K562 (cell line): ENCODE results near the gene OR8B4. TPM values are rescaled to one million over a fixed set of nuclear protein-coding genes. Genes with fewer than 3 reads are reported as not detected.
"Not testable (repeated sequence)": the region's sequence is repeated elsewhere in the genome, so short reads cannot be mapped to it uniquely, and the experiment has no call there.

ENCODE experiments used
- ATAC-seq: fragments of 200-7000 bp; cut with Tn5 transposase; 3 replicates; pipeline ENCODE4 v1.9.1; 2020; ENCODE audit warnings: moderate library complexity
- BruUV-seq: library from RNA; stranded (reverse); fragments of 400-500 nt; replicated peaks from 2 replicates; lab custom pipeline; 2021; lab: Mats Ljungman, UMichigan
- CTCF ChIA-PET: fragments of 300-600 bp; formaldehyde crosslinking; extraction: SDS; loops from one replicate; lab custom pipeline; 2021; ENCODE audit warnings: low intra/inter-chr PET ratio; lab: Yijun Ruan, JAX
- POLR2A ChIA-PET: fragments of 300-600, 350-650 bp; sonication (Branson Sonifier 250); formaldehyde crosslinking; extraction: SDS; loops from one replicate; lab custom pipeline; 2021; ENCODE audit warnings: antibody characterized with exemption, inconsistent platforms; lab: Yijun Ruan, JAX
- DNase-seq, 4 experiments: peaks; one replicate each; pipeline versions ENCODE4 v3.0.0 to v3.0.0-alpha.2; 2011 to 2018; ENCODE audit warnings: low spot score in 3 of 4, mixed read lengths in 3 of 4; ENCODE audit errors: extremely low read depth in 1 of 4
- FAIRE-seq: peaks from 2 replicates; lab custom pipeline; 2011; peaks lifted over from hg19 to GRCh38; lab: Jason Lieb, UNC
- H2AFZ ChIP-seq: 2 replicates; pipeline ENCODE4 v1.6.0; 2011; ENCODE audit warnings: low read depth, low read length, control low read depth, inconsistent platforms
- H3K27ac ChIP-seq: fragments of 200-600 bp; 3 replicates; pipeline ENCODE4 v1.8.0; 2011; ENCODE audit warnings: low read depth, mild to moderate bottlenecking, control low read depth, inconsistent platforms, low read length, moderate library complexity, mixed read lengths; ENCODE audit errors: extremely low read depth
- H3K27me3 ChIP-seq, 2 experiments: fragments of 300-600 bp in 1 of 2; 2 replicates in 1 of 2; 3 replicates in 1 of 2; pipeline versions ENCODE4 v1.6.0 to v1.8.0; 2011; ENCODE audit warnings: inconsistent platforms in 2 of 2, low read length in 2 of 2, mild to moderate bottlenecking in 1 of 2, mixed read lengths in 1 of 2, moderate library complexity in 1 of 2; ENCODE audit not compliant: control insufficient read depth in 2 of 2, insufficient read depth in 2 of 2
- H3K36me3 ChIP-seq: fragments of 300-600 bp; 3 replicates; pipeline ENCODE4 v1.8.0; 2011; ENCODE audit warnings: mild to moderate bottlenecking, low read length, inconsistent platforms; ENCODE audit not compliant: control insufficient read depth, insufficient read depth
- H3K4me1 ChIP-seq, 2 experiments: fragments of 200-600 bp in 1 of 2; replicated peaks in 1 of 2; 2 replicates in 1 of 2; 3 replicates in 1 of 2; pipeline versions ENCODE4 v1.5.1 to v1.8.0; 2011; ENCODE audit warnings: inconsistent platforms in 2 of 2, low read length in 2 of 2, mild to moderate bottlenecking in 1 of 2, mixed read lengths in 1 of 2, moderate library complexity in 1 of 2; ENCODE audit not compliant: control insufficient read depth in 2 of 2, insufficient read depth in 2 of 2
- H3K4me2 ChIP-seq: 2 replicates; pipeline ENCODE4 v1.6.1; 2011; ENCODE audit warnings: low read length, control low read depth, inconsistent platforms, mixed read lengths; ENCODE audit not compliant: insufficient read depth
- H3K4me3 ChIP-seq: fragments of 200-600 bp; sonication (generic), shearing (Covaris generic); 2 replicates; pipeline ENCODE4 v1.5.1; 2016; ENCODE audit warnings: control low read depth, inconsistent platforms
- H3K79me2 ChIP-seq: fragments of 200-600 bp; 3 replicates; pipeline ENCODE4 v1.8.0; 2011; ENCODE audit warnings: low read length, inconsistent platforms; ENCODE audit not compliant: control insufficient read depth, insufficient read depth
- H3K9ac ChIP-seq, 2 experiments: 2 replicates each; pipeline versions ENCODE4 v1.6.0 to v1.6.1; 2011; ENCODE audit warnings: low read depth in 2 of 2, low read length in 2 of 2, control low read depth in 1 of 2, inconsistent platforms in 1 of 2, mild to moderate bottlenecking in 1 of 2, mixed read lengths in 1 of 2; ENCODE audit not compliant: insufficient read depth in 1 of 2
- H3K9me1 ChIP-seq: one replicate; pipeline ENCODE4 v1.6.0; 2011; ENCODE audit warnings: inconsistent platforms, mild to moderate bottlenecking, low read length, moderate library complexity; ENCODE audit not compliant: control insufficient read depth, insufficient read depth
- H3K9me3 ChIP-seq: replicated peaks from 2 replicates; pipeline ENCODE4 v1.5.1; 2011; ENCODE audit warnings: low read depth, low read length, inconsistent platforms; ENCODE audit not compliant: control insufficient read depth, insufficient read depth
- H4K20me1 ChIP-seq: replicated peaks from 2 replicates; pipeline ENCODE4 v1.6.1; 2011; ENCODE audit warnings: low read length, inconsistent platforms, mixed read lengths; ENCODE audit not compliant: control insufficient read depth, insufficient read depth
- C11orf30 ChIP-seq: fragments of 450-650 bp; IDR thresholded peaks from 2 replicates; pipeline ENCODE4 v1.6.1; 2016; ENCODE audit warnings: low read depth, mild to moderate bottlenecking
- MAFF ChIP-seq: IDR thresholded peaks from 2 replicates; pipeline ENCODE4 v1.6.1; 2012; ENCODE audit warnings: low read length, improper control_type of control experiment
- MAFG ChIP-seq: fragments of 450-650 bp; conservative IDR thresholded peaks from 2 replicates; pipeline ENCODE4 v1.6.1; 2016; ENCODE audit warnings: missing genetic modification characterization, missing compliant biosample characterization
- MAFK ChIP-seq: IDR thresholded peaks from 2 replicates; pipeline ENCODE4 v1.6.1; 2011; ENCODE audit warnings: low read length, improper control_type of control experiment
- NFE2 ChIP-seq: IDR thresholded peaks from 2 replicates; pipeline ENCODE4 v1.6.1; 2014; ENCODE audit warnings: antibody characterized with exemption, low read depth
- NFE2L1 ChIP-seq: fragments of 450-650 bp; IDR thresholded peaks from 2 replicates; pipeline ENCODE4 v1.6.1; 2016; ENCODE audit warnings: missing genetic modification characterization, low read depth, mild to moderate bottlenecking, missing compliant biosample characterization, moderate library complexity, borderline replicate concordance
- ZNF316 ChIP-seq: fragments of 450-650 bp; IDR thresholded peaks from 2 replicates; pipeline ENCODE4 v1.6.1; 2016
- WGBS: fragments of 100-300 bp; shearing (Covaris generic); methylation state at CpG from one replicate; pipeline ENCODE4 v1.1.6; 2016; ENCODE audit warnings: low coverage, mixed read lengths; ENCODE audit not compliant: insufficient coverage; ENCODE audit errors: missing lambda C conversion rate; 5-methylcytosine and 5-hydroxymethylcytosine counted together
- in situ Hi-C: fragments of 300-500 bp; cut with MboI; formaldehyde crosslinking; loops from 4 replicates; pipeline ENCODE4 v1.15.0; 2018; ENCODE audit warnings: inconsistent platforms, mixed read lengths
- intact Hi-C: fragments of 100-400 bp; cut with micrococcal nuclease; formaldehyde crosslinking; loops from 2 replicates; pipeline ENCODE4 v1.14.2; 2022
- polyA plus RNA-seq, 8 experiments: library from polyadenylated mRNA; depleted of rRNA in 4 of 8; stranded (reverse) in 5 of 8; unstranded in 3 of 8; fragments of >200 nt; fragmentation: Nextera tagmentation in 2 of 8; fragmentation: Illumina TruSeq in 1 of 8; extraction: Ambion mirVana in 2 of 8; extraction: Trizol in 1 of 8; gene quantifications; 2 replicates each; pipeline versions ENCODE4 v1.2.1 to v1.2.3, GENCODE V29; 2011 to 2014; ENCODE audit warnings: inconsistent platforms in 1 of 8, missing spikeins in 1 of 8
- total RNA-seq, 7 experiments: library from RNA; depleted of rRNA in 6 of 7; stranded (reverse); fragments of >200 nt in 6 of 7; fragmentation: Illumina TruSeq in 2 of 7; extraction: Trizol in 2 of 7; gene quantifications; 2 replicates each; pipeline versions ENCODE4 v1.2.1 to v1.2.3, GENCODE V29; 2011 to 2021; ENCODE audit warnings: low replicate concordance in 1 of 7

The OR8B4 gene
- total and polyA plus RNA-seq, 9 of the 15 experiments (the other 6 are each of a cell fraction or from before 2014, with no cell fraction given): not detected

- not testable (repeated sequence) for H3K79me2 ChIP-seq, H3K9ac ChIP-seq, BruUV-seq, H4K20me1 ChIP-seq, H3K9me1 ChIP-seq, H2AFZ ChIP-seq, H3K4me2 ChIP-seq, H3K36me3 ChIP-seq
- ATAC-seq: peak; percentile 59
- intact Hi-C loops: loop anchor here (10.0 kb wide), 1 partner anchor 58 kb away; the partner anchor contains the start of gene OR8D2
- DNase-seq: peak in 1 of 4 experiments; percentile 10
- H3K27ac ChIP-seq: peak overlapping the region; percentile 32; the same call in 1 of the 3 replicates
- TF ChIP-seq C11orf30: peak; percentile 48
- peak; percentile 75 for TF ChIP-seq NFE2
- peak; percentile 62 for TF ChIP-seq ZNF316
- TF ChIP-seq MAFF: peak; percentile 63; the same call in 1 of the 2 replicates
- peak; percentile 43; the same call in 1 of the 2 replicates for TF ChIP-seq MAFK
- TF ChIP-seq MAFG: peak; percentile 89
- peak; percentile 46; the same call in 1 of the 2 replicates for TF ChIP-seq NFE2L1 (tag)
- TF ChIP-seq, all 486 proteins: peak for 7; not testable (repeated sequence) for 479
- H3K27me3 ChIP-seq, H3K4me3 ChIP-seq, H3K9me3 ChIP-seq, CTCF ChIA-PET, FAIRE-seq, H3K4me1 ChIP-seq, in situ Hi-C loops: not testable (repeated sequence)
- WGBS: 26% methylated on average over 4 of the region's 6 CpGs
- POLR2A ChIA-PET: interaction anchor here (0.6 kb wide), 1 partner anchor 438 kb away, joined by 3 read pairs; no protein-coding TSS in a partner anchor
These were observed 41.8 kb downstream of the OR8B4 start for GRCh38 chr11:124382857-124383256.
